GM20000 (cell line): Measurements from ENCODE around the gene ASCL3.

Experiments
- DNase-seq: peaks from one replicate; pipeline ENCODE4 v3.0.0; 2012; ENCODE audit warnings: low spot score
- CTCF ChIP-seq: IDR thresholded peaks from 2 replicates; pipeline ENCODE4 v1.5.1; 2012; ENCODE audit warnings: mild to moderate bottlenecking, control low read depth; ENCODE audit errors: extremely low read depth, missing control alignments

The ASCL3 gene

GRCh38 chr11:8917157-8917825, 25.5 kb downstream of the ASCL3 start:
- no peak for DNase-seq
- TF ChIP-seq CTCF, result no peak

GRCh38 chr11:8914661-8915018, 28.2 kb downstream of the ASCL3 start:
- no peak for DNase-seq
- TF ChIP-seq CTCF, result no peak

- TF ChIP-seq CTCF, result peak; percentile 29
- peak; percentile 58 for DNase-seq
Observed at GRCh38 chr11:8913961-8914660, 28.7 kb downstream of the ASCL3 start.

GRCh38 chr11:8911029-8911823, 31.6 kb downstream of the ASCL3 start, which contains the start of gene AKIP1:
Gene AKIP1 (plus strand): TSS chr11:8911189. CDS start chr11:8911450, 261 bp downstream.
- TF ChIP-seq CTCF, result no peak

GRCh38 chr11:8910649-8911026, 32.2 kb downstream of the ASCL3 start:
- no peak for TF ChIP-seq CTCF
- no peak for DNase-seq

More at GRCh38 chr11:8911029-8911823, 31.6 kb downstream of the ASCL3 start, which contains the start of gene AKIP1:
- DNase-seq, result peak; percentile 94

GRCh38 chr11:8908099-8908498, 34.7 kb downstream of the ASCL3 start:
- TF ChIP-seq CTCF, result no peak

GRCh38 chr11:8907116-8907515, 35.7 kb downstream of the ASCL3 start:
- DNase-seq, result no peak
- no peak for TF ChIP-seq CTCF

More at GRCh38 chr11:8908099-8908498, 34.7 kb downstream of the ASCL3 start:
- no peak for DNase-seq
